ENCODE results near the gene TMEM52.

TMEM52 gene

DNA sequence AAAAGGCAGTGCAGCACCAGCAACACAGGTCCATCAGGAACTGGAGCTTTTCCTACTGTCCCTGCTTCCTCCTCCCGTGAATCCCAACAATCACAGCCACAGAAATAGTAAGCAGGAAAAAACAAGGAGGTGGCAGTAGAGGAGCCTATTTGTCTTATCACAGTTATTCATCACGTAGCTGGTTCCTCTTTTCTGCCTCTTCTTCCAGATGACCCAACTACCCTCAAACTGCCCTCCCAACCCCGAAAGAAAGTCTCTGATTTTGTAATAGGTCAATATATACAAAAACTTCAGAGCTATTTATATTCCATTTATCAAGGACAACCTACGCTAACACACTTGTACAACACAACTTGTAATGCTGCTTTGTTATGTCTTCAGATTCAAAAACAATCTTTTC lies 49.6 kb downstream of the TMEM52 start:
- DNase-seq (ENCODE audit: low read depth): no peak

Data from activated T-cell treated with anti-CD3 and anti-CD28 coated beads for 24 hours (primary cell).